NCI-H526 treated with DMSO at 0.1 percent for 48 hours (cell line): Measurements from ENCODE around the gene AUTS2.

Source experiments
- DNase-seq: peaks from one replicate; lab custom pipeline; 2025; lab: John Stamatoyannopoulos, UW

Gene AUTS2

DNA sequence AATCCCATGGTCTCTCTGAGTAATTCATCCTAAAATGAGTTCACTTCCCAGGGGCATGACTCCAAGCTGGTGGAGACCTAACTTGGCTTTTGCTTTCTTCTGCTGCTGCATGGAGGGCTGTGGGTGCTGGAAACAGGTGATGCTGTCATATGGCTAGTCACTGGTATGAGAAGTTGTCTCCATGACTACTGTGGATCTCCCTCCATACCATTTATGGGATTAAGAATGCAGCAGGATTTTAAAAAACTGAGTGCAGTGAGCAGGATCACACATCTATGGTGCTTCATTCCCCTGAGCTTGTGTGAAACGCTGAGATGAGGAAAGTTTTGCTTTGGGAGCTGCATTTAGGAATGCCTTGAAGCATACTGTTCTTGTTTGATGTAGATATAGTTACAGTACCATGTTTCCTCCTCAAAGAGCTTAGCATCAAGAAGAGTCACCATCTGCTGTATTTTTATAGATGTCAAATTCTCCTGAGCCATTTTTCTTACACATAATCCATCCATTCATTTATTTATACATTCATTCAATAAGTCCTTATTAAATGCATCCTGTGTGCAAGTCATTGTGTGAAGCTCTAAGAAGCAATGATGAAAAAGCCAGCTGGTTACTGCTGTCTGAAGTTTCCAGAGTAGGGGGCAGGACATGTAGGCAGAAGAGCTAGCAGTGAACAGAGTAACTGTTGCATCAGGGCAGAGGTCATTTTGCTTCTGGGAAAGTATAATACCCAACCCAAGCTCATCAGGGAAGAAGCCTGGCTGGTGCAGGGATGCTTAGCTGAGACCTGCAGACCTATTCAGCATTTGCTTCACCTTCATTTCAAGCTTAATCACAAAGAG lies 534.8 kb downstream of the AUTS2 start:
- DNase-seq: no peak

DNA sequence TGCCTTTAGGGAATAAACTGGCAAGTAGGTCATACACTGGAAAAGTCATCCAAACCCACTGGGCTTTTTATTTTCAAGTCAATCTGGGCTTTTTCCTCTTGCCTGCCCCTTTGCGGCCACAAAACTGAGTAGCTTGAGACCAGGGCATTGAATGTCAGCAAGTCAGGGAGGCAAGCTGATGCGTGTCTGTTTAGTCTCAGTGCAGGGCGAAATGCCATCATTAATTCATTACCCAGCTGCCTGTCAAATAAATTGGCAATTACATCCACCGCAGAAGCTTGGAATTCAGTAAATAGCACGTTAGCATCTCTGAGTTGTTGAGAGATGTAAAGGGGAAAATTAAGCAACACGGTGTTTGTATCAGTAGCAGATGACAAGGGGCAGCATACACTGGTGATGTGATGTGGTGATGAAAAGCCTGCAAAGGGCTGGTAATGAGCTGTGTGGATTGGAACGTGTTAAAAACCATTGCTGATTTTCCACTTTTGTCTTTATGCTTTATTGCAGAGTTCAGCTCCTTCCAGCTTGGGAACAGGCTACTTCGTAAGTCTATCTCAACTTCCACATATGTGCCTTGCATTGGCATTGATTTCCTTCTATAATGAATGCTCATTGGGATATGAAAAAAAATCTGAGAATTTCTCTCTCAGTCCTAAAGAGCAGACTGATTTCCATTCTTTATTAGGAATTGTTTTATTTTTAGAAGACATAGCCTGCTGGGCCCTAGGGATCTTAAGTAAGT lies 535.9 kb downstream of the AUTS2 start:
- DNase-seq: no peak

DNA sequence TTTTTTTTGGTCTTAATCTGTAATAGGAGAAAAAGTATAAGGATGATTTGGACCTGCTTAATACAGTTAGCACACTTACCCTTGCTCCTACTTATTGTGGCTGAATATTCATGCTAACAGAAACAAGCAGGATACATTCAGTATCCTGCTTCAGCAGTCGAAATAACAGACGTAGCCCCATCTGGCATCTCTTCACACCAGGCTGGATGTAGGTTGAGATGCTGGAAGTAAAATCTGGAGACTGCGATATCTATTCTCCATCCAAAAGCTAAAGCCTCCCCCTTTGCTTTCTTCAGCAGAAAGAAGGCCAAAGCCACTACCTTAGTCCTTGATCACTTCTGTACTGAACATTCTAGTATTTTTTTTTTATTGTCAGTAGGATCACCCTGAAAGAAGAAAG lies 537.4 kb downstream of the AUTS2 start:
- DNase-seq: no peak

DNA sequence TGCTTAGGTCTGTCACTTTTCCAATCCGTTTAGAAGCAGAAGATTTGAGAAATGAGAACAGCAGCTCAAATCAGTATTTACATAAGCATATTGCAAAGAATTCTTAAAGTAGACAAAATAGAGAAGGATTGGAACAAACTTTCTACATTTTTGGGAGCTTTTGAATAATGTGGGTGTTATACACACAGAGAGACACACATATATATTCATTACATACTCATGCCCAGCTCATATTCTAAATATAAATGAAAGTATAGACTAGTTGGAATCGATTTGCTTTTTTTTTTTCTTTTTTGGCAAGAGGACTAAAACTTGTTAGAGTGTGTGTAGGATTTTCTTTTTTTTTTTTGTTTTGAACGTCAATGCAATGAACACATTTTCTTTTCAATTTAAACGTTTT lies 538.9 kb downstream of the AUTS2 start:
- DNase-seq: no peak

DNA sequence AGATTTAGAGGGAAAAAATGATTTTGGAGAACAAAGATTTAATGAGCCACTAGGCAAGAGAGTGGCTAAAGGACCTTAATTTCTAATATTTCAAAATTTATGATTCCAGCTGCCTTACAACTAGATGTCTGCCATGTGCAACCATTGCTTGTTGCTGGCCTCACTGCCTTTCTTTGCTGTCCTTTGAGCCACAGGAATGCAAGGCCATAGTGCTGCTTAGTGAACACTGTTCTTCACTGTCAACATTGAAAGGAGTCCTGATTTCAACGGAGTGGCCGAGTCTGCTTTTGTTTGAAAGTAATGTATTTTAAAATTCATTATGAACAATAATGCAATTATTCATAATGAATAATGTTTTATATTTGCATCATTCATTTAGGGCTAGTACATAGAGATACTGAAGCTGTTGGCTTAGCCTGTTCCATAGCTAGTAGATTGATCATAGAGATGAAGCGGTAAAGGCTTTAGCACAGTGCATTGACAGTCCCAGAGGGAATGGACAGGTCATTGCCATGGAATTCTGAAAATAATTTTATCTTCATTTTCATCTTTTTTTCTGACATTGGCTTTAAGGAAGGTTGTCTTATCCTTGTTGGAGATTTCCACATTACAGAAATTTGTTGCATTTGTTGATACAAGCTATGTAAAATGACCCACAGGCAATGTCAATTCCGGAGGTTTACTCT lies 544.1 kb downstream of the AUTS2 start:
- DNase-seq: no peak

DNA sequence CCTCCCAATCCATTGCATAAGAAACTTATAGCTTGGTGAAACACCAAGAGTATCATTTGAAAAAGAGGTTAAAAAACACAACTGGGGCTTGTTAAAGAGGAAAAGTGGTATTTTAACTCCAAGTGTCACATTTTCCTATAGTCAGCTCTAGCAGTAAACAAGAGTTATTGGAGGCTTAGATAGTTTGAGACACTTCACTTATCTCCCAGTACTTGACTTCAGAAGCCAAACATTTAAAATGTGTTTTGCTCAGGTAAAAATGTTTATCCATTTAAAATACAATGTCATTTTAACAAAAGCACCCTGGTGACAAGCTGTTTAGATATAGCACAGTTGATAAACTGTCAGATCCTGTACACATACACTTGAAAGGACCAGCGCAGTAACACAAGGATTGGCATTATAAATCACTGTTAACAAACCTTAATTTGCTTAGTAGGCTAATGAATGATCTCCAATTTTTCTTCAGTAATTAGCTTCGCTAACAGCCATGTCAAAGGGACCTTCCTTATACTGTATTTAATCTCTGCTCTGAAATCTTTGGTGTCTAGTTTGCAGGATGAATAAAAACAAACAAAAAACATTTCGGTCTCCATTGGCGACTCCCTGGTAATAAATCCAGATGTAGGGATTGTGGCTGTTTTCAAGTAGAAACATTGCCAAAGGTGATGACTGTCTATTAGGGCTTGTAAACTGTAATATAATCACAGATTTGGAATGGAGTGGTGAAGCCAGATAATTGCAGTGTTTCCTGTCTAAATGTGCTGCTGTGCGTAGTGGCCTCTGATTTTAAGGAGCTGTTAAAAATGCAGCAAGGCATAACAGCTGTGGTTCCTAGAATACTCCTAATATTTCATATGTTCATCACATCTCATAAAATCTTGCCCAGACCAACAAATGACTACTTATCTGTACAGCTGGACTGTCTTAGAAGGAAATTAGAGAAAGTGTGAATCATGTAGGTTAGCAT lies 545.1 kb downstream of the AUTS2 start:
- no peak for DNase-seq

DNA sequence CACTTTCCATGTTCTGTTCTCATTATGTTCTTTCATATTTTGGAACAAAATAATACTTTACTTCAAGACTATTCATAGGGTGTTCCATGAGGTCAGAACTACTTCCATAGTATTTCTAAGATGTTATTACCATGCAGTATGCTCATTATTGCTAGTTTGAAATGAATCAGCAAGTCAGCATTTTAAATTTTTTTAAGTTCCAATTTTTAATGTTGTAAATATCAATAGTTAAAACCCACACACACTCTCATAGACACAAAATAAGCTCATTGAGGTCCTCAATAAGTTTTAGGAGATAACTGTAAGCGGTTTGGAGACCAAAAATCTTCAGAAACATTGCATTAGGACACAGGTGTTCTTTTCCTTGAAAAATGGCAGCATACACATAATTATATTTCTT lies 550.7 kb downstream of the AUTS2 start:
- no peak for DNase-seq

DNA sequence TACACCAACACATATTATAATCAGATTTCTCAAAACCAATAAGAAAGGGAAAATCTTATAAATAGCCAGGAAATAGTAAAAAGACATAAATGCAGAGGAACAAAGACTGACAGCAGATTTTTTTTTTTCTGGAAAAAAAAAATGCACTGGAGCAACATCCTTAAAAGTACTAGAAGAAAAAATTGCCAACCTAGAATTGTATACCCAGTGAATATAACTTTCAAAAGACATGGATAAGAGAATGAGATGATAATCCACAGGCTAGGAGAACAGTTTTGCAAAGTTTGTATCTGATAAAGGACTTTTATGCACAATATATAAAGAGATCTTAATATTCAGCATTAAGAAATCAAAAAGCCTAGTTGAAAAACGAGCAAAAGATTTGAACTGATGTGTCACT lies 554.0 kb downstream of the AUTS2 start:
- no peak for DNase-seq

DNA sequence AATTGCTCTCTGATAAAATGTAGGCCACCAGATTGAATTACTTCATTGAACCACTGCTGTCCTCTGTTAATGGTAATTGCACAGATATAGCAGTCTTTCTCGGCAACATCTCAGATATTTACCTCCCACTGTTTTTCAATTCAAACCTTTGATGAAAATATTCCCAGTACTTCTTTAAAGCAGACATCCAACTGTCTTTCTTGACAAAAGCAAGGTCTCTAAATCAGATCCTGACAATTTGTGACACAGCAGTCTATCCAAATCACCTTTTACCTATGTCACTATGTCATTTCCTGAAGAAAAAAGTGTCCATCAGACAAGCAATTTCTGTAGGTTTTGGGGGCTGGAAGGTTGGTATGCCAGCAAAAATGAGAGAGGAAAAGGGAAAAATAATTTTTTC lies 555.7 kb downstream of the AUTS2 start:
- DNase-seq: no peak

DNA sequence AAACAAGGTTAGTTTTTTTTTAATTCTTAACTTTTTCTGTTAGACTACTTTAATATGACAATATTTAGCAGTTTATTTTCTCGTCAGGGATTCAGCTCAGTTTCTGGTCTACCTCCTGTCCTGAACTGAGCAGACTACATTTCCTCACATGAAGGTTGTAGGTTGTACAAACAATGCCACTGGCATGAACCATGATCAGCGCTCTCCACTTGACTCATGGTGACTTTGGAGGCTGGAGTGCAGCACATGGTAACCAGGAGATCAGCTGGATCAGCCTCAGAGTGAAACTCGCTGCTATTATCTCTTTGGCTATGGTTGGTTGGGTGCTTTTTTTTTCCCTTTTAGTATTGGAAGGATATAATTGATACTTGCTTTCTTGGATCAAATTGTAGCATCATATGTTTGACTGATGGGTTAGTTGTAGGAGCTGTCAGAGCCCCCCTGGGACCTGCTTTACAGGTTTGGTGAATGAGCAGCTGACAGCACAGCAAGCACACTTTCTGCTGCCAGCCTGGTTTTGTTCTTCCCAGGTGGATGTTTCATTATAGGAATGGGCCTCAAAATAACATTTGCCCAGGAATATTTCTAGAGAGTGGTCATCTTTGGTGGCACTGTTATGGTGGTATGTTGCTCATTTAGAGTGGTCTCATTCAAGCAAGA lies 556.4 kb downstream of the AUTS2 start:
- no peak for DNase-seq

DNA sequence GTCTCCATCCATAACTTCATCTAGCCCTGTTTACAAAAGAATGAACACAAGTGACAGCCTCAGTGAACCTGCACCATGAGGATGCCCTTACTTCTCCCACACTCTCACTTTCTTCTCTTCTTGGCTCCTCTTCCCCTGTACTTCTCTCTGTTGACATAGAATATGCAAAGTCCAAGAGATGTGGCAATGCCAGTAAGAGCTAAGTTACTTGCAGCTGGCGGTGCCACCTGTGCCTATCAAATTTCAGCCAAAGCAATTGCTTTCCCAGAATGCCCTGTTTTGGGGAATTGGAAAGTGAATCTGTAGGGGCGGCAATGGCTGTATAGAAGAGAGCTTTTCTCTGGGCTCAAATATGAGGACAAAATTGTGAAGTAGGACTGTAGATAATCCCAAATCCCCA lies 557.8 kb downstream of the AUTS2 start:
- DNase-seq: no peak

DNA sequence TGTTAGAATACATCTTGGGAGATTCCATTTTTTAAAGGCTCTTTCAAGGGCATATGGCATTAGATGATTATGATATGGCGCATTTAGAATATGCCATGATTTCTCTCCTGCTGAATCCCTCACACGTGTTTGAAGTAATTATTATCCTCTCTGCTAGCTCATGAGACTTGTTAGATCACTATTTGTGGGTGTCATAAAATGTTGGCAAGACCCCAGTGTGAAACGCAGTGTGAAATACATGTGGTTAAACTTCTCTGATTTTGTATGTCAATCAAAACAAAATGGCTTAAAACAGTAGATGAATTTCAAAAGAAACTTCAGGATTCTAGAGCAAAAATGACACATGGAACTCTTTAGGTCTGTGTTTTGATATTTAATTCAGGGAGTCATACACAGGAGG lies 560.8 kb downstream of the AUTS2 start:
- DNase-seq: no peak

DNA sequence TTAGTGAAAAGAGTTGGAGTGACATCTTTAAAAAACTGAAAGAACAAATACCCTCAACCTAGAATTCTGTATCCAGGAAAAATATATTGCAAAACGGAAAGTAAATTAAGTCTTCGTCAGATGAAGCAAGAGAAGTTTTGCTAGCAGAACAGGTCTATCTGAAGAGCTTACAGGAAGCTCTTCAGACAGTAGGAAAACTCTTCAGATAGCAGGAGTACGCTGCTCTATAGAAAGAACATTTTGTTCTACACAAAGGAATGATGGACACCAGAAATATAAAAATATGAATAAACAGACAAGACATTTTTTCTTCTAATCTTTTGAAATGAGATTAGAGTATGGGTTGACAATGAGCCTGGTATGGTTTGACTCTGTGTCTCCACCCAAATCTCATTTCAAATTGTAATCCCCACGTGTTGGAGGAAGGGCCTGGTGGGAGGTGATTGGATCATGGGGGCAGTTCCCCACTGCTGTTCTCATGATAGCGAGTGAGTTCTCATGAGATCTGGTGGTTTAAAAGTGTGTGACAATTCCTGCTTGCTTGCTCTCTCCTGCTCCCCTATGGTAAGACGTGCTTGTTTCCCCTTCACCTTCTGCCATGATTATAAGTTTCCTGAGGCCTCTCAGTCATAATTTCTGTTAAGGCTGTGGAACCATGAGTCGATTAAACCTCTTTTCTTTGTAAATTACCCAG lies 567.3 kb downstream of the AUTS2 start:
- no peak for DNase-seq

DNA sequence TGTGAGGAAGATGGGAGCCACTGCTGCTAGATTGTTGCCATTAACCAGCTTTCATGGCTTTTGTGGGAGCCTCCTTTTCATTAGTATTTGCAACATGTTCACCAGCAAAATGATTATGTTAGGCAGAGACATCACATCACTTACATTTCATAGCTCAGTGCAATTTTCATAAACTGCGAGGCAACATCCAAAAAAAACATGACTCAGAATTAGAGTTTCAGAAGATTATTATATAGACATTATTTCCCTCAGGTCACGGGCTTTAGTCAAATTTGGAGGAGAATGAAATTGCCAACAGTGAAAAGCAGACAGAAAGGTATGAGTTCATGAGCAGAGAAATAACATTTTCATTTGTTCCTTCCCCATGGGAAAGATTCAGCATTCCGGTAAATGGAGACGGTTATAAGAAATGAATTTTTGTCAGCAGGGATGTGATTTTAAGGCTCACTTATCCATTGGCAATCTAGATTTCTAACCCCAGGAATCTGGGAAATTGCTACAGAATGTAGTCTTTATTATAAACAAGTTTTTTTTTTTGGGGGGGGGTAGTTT lies 573.2 kb downstream of the AUTS2 start:
- DNase-seq: no peak

DNA sequence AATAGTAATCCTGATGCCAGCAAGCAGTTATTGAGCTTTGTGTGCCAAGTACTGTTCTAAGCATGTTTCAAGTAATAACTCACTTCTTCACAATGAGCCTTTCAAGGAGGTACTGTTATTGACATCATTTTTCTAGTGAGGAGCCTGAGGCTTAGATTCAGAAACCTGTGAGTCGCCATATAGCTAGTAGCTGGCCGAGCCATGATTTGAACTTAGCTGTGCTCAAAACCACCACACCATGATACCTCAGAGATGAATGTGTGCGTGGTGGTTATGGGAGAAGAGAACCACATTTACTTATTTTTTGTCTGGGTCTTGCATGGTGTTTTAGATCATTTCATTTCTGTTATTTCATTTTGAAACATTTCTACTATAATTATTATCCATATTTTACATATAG lies 578.9 kb downstream of the AUTS2 start:
- no peak for DNase-seq

DNA sequence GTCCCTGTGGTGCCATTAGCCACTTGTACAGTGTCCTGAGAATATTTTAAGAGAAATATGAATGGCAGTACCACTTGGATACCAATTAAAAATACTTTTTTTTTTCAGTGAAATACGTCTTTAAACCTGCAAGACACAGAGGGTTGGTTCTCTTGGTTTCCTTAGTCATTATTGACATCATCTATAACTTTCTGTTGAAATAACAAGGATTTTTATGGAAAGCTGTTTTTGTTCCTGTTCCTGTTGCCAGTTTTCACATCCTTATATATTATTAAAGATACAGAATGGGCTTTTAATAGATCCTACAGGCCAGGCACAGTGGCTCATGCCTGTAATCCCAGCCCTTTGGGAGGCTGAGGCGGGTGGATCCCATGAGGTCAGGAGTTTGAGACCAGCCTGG lies 579.9 kb downstream of the AUTS2 start:
- no peak for DNase-seq

DNA sequence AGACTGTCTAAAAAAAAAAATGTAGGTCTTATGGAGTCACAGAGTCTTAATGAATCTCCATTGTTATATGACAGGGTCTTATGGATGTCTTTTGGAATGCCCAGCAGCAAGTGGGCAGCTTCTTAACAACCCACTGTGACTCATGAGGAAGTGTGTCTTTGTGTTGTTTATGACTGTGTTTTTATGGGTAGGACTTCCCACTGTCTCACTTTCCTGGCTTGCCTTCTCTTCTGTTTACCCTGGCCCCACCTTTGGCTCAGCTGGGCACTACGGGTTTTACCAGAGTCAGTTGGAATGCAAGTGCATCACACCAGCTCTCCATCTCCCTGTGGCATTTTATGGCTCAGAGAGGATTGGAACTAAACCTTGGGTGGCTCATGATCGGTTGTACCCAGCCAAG lies 580.5 kb downstream of the AUTS2 start:
- DNase-seq: no peak

DNA sequence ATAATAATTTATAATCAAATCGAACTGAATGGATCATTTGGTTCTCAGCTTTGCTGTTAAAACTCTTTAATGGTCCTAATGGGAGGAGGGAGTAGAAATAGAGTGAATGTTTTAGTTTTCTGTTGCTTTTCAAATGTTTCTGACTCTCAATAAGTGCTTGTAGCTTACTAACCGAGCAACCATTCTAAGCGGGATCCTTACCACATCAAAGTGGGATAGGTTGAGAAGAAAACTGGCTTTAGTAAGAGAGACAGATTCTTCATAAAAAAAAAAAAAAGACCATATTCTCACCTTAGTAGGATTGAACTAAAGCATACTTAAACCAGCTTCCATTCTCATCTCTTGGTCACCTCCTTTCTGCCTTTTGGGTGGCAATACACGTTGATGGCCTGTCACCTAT lies 584.2 kb downstream of the AUTS2 start:
- DNase-seq: no peak

DNA sequence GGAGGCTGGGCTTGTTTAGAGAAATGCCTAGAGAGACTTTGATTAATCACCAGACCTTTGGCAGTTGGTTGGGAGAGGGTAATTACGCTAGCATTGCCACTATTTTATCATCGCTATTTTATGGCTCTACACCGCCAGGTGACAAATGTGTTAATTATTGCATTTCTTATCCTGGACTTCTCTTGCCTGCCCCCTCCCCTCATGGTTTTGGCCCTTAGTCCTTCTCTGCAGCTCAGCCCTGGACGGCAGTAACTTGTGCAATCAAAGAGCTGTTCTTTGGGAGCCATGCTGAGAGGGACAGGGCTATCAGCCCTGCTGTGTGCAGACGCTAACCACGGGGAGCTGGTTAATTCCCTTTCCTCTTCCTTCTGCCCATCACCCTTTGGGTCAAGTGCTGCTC lies 585.0 kb downstream of the AUTS2 start:
- DNase-seq: no peak

DNA sequence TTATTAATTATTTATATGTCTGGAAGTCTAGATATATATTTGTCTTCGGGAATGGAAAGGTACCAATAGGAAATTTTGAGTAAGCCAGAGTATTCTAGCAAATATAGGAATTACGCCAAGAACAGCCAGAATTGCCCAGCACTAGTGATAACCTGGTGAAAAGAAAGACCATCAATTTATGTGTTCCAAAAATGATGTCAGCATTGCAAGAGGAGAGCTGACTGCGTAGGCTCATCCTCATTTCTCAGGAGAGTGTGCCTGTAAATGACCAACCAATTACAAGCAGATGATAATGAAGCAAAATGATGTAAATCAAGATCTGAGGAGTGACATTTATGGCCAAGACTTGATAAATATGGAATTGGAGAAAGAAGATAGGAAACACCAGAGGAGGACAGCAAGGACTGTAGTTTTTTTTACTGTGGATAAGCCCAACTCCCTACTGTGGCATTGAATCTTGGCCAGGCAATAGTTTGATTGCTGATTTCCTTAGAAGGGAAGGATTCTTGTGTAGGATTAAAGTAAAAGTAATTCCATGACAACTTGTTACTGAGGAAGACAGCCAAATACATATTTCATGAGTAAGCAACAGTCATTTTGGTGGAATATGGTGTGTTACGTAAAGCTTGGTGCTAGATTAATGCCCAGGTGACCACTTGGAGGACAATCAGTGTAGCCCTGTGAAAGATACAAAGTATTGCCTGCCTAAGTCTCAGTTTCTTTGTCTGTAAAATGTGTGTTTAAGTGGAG lies 590.8 kb downstream of the AUTS2 start:
- no peak for DNase-seq
